ENCODE data around the gene TCERG1L. TPM values are rescaled to one million over a fixed set of nuclear protein-coding genes. Genes with fewer than 3 reads are reported as not detected.

Gene TCERG1L
- polyA plus RNA-seq, 1 experiment: not detected

DNA sequence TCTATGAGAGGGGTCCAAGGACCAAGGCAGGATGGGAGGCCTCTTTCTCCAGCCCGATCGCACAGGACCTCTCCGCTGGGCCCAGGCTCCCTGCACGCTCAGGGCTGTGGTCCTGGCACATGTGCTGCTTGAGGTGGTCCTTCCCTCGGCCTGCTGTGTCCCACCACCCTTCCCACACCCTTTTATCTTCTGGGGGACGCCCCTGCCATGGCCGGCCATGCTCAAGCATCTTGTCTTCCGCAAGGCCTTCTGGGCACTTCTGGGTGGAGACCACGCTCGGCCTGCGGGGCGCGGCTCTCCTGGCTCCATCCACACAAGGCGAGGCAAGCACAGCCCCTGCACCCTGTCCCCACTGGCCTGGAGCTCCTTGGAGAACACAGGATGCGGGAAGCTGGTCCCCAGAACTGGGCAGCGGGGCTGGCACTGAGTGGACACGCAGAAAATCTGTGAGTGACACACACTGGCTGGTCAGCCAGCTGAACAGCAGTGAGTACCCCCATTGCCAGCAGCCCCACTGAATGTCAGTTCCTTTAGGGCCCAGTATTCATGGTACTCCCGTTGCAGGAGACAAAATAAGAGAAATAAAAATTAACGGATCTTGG is 115.9 kb downstream of the TCERG1L start:
- Histone ChIP-seq H3K4me3 (ENCODE audit: low read depth, low read length) (no peak overlapping the region), H3K27me3 (ENCODE audit: control insufficient read depth, insufficient read depth, low read length) (no peaks in the 10 kb centered on the region), H3K36me3 (ENCODE audit: control insufficient read depth, insufficient read depth, low read length) (no peaks in the 10 kb centered on the region)
- DNase-seq (ENCODE audit: low read depth): no peak
- ChIA-PET POLR2A (no interaction called here), CTCF (no interaction called here)
- TF ChIP-seq, protein P1, sequence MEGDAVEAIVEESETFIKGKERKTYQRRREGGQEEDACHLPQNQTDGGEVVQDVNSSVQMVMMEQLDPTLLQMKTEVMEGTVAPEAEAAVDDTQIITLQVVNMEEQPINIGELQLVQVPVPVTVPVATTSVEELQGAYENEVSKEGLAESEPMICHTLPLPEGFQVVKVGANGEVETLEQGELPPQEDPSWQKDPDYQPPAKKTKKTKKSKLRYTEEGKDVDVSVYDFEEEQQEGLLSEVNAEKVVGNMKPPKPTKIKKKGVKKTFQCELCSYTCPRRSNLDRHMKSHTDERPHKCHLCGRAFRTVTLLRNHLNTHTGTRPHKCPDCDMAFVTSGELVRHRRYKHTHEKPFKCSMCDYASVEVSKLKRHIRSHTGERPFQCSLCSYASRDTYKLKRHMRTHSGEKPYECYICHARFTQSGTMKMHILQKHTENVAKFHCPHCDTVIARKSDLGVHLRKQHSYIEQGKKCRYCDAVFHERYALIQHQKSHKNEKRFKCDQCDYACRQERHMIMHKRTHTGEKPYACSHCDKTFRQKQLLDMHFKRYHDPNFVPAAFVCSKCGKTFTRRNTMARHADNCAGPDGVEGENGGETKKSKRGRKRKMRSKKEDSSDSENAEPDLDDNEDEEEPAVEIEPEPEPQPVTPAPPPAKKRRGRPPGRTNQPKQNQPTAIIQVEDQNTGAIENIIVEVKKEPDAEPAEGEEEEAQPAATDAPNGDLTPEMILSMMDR (IDR thresholded peaks at IDR 0.05; ENCODE audit: insufficient read depth, low read depth, low read length): no peak

DNA sequence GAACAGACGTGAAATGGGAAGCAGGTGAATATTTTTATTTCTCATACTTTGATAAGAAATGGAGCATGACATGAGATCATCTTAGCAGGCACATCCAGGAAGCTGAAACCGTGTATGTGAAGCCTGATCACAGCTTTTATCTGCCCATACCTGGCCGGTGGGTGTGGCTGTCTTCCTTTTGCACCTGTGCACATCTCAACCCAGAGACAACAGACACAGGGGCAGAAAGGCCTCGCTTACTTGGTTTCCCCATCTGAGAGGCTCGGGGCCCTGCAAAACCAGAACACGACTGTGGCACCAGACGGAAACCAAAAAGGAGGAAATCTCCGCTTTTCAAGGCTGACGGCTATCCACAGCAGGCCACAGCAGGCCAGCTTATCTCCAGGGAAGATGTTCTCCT is 116.4 kb downstream of the TCERG1L start:
- DNase-seq (ENCODE audit: low read depth): no peak
- no peak overlapping the region for H3K4me3 ChIP-seq (ENCODE audit: low read depth, low read length)
- TF ChIP-seq, protein P1 (IDR thresholded peaks at IDR 0.05; ENCODE audit: insufficient read depth, low read depth, low read length): no peak
- H3K27me3 ChIP-seq (ENCODE audit: control insufficient read depth, insufficient read depth, low read length): no peaks in the 10 kb centered on the region
- ChIA-PET CTCF (no interaction called here), POLR2A (no interaction called here)
- H3K36me3 ChIP-seq (ENCODE audit: control insufficient read depth, insufficient read depth, low read length): no peaks in the 10 kb centered on the region

DNA sequence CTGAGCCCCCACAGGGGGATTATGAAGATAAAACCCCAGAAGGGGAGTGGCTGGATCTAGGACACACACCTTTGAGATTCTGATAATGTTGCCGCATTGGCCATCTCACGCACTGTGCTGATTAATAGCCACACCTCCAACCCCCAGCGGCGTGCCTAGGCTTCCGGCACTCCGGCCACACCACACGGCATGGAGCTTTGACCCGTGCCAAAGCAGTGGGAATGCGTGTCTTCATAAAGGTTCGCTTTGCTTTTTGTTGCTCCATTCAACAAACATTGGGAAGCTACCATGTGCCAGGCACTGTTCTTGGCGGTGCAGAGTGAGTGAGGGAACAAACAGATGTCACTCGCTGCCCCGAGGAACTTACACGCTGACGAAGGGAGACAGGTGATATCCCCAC is 117.6 kb downstream of the TCERG1L start:
- ChIA-PET CTCF (interaction anchor here (0.9 kb wide), 1 partner anchor 9 kb away, joined by 3 read pairs; no protein-coding TSS in a partner anchor), POLR2A (no interaction called here)
- no peak for DNase-seq (ENCODE audit: low read depth)
- Histone ChIP-seq H3K27me3 (ENCODE audit: control insufficient read depth, insufficient read depth, low read length) (no peaks in the 10 kb centered on the region), H3K4me3 (ENCODE audit: low read depth, low read length) (no peak overlapping the region), H3K36me3 (ENCODE audit: control insufficient read depth, insufficient read depth, low read length) (no peaks in the 10 kb centered on the region)
- TF ChIP-seq, protein P1 (IDR thresholded peaks at IDR 0.05; ENCODE audit: insufficient read depth, low read depth, low read length): no peak

DNA sequence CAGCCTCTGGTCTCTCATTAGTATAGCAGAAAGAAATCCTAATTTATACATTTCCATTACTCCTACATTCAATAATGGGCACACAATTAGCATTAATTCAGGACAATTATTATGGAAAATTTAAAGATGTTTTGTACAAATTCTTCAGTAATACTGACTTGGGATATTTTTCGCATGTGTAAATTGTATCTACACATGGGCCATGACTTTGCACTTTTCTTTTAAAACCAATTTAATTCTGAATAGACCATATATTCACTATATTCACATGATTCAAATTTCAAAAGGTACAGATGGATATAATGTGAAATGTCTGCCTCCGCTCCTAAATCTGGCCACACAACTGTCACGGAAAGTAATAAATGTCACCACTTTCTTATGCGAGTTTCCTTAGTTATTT is 123.0 kb downstream of the TCERG1L start:
- TF ChIP-seq, protein P1 (IDR thresholded peaks at IDR 0.05; ENCODE audit: insufficient read depth, low read depth, low read length): no peak
- ChIA-PET CTCF (no interaction called here), POLR2A (no interaction called here)

DNA sequence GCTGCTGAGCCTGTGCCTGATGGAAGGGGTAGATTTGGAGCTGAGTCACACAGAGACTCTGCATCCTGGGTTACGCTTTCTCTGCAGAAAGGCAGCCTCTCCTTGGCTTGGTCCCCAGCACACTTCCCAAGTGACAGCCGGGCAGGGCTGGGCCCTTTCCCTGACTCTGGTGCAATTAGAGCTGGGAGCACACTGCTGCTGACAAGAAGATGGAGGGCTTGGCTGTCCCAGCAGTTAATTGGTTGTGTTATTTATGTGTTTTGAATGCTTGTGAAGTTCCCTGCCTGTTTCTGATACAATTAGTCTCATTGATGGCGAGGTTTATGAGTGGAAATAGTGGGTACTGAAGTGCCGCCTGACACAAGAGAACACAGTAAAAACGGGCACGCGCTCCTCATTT is 123.6 kb downstream of the TCERG1L start:
- Histone ChIP-seq H3K27me3 (ENCODE audit: control insufficient read depth, insufficient read depth, low read length) (no peaks in the 10 kb centered on the region), H3K4me3 (ENCODE audit: low read depth, low read length) (no peak overlapping the region), H3K36me3 (ENCODE audit: control insufficient read depth, insufficient read depth, low read length) (no peaks in the 10 kb centered on the region)
- DNase-seq (ENCODE audit: low read depth): no peak
- ChIA-PET CTCF (no interaction called here), POLR2A (no interaction called here)
- TF ChIP-seq, protein P1 (IDR thresholded peaks at IDR 0.05; ENCODE audit: insufficient read depth, low read depth, low read length): no peak

More for the DNA sequence above, 123.0 kb downstream of the TCERG1L start:
- H3K27me3 ChIP-seq (ENCODE audit: control insufficient read depth, insufficient read depth, low read length): no peaks in the 10 kb centered on the region
- DNase-seq (ENCODE audit: low read depth): no peak
- H3K4me3 ChIP-seq (ENCODE audit: low read depth, low read length): no peak overlapping the region
- no peaks in the 10 kb centered on the region for H3K36me3 ChIP-seq (ENCODE audit: control insufficient read depth, insufficient read depth, low read length)

All from BJ (cell line).